T-helper 2 cell (primary cell): ENCODE measurements around the gene PDS5A.
"Not testable (repeated sequence)": the region's sequence is repeated elsewhere in the genome, so short reads cannot be mapped to it uniquely, and the experiment has no call there.

Experiments used
- DNase-seq, 5 experiments: peaks; one replicate each; pipeline versions ENCODE4 v3.0.0 to v3.0.0-alpha.2; 2012 to 2022

PDS5A gene

DNA sequence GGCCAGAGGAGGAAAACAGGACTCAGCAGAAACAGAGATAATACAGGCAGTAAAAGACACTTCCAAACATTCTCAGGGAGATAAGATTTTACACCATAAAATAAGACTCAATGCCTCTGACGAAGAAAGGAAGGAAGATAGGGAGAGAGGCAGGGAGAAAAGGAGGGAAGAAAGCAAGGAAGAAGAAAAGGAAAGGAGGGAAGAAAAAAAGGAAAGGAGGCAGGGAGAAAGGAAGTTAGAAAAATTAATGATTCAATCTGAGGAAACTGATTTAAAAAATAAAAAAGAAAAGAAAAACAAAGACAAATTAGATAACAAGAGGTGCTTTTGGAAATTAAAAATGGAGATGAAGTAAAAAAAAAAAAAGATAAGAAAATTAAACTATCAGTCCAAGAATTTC, 72.1 kb downstream of the PDS5A start:
- no peak for DNase-seq

DNA sequence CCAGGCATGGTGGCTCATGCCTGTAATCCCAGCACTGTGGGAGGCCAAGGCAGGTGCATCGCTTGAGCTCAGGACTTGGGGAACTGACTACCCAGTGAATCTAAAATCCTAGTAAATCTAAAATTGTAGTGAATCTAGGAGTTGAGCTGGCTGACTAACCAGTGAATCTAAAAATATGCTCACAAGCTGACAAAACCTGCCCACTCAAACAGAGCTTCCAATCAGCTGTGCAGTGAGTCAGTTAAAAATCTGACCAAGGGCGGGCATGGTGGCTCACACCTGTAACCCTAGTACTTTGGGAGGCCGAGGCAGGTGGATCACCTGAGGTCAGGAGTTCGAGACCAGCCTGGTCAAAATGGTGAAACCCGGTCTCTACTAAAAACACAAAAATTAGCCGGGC, 72.7 kb downstream of the PDS5A start:
- DNase-seq: not testable (repeated sequence)

DNA sequence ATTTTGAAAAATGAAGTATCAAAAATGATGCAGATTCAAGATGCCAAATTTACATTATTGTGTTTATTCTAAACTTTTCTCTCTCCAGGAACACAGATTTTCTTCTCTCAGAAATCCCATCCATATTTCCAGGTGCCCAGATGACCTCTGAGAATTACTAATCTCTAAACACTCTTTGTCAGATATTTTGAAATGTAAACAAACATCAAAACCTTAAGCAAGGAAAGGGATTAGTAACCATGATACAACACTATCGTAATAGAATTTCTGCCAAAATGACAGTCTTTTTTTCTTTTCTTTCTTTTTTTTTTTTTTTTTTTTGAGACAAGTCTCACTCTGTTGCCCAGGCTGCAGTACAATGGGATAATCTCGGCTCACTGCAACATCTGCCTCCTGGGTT, 76.7 kb downstream of the PDS5A start:
- DNase-seq: no peak

DNA sequence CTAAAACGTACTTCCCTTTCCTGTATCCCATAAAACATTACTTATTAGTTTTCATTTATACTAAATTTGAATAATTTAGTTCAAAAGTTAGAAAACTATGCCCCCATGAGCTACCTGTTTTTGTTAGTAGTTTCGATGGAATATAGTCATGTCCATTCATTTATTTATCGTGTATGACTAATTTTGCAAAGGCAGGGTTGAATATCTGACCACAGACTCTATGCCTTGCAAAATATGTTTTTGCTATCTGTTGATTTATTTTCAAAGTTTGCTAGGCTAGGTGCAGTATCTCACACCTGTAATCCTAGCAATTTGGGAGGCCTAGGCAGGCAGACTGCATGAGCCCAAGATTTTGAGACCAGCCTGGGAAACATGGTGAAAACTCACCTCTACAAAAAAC, 78.4 kb downstream of the PDS5A start:
- peak in 1 of 5 experiments; percentile 39 for DNase-seq

DNA sequence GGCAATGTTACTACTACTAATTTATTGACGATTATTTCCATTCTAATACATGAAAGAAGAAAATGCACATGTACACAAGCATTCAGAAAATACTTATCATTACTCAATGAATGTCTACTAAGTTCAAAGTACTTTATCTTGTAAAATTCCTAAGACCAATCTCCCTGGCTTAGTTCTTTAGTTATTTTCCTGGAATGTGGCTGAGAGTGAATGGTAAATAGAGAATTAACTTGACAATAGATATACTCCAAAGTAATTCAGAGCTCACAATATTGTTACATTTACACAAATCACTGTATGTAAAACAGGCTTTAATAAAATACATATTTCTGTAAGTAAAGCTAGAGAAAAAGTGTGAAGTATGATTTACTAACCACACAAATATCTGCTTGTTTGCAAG, 79.7 kb downstream of the PDS5A start:
- no peak for DNase-seq

DNA sequence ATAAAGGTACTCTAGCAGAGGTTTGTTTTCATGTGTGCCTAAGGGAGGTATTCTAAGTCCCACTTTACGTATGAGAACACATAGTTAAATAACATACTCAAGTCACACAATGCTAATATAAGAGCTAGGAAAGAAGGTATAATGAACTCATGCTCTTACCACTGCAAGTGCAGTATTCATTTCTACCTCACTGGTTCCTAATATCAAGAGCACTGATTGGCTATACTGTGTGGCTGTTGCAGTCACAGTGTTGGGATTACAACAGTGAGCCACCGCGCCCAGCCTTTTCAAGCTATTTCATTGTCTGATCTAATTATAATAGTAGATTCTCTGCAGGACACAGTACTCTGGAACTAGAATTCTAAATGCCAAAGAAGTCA, 84.0 kb downstream of the PDS5A start:
- DNase-seq: no peak

DNA sequence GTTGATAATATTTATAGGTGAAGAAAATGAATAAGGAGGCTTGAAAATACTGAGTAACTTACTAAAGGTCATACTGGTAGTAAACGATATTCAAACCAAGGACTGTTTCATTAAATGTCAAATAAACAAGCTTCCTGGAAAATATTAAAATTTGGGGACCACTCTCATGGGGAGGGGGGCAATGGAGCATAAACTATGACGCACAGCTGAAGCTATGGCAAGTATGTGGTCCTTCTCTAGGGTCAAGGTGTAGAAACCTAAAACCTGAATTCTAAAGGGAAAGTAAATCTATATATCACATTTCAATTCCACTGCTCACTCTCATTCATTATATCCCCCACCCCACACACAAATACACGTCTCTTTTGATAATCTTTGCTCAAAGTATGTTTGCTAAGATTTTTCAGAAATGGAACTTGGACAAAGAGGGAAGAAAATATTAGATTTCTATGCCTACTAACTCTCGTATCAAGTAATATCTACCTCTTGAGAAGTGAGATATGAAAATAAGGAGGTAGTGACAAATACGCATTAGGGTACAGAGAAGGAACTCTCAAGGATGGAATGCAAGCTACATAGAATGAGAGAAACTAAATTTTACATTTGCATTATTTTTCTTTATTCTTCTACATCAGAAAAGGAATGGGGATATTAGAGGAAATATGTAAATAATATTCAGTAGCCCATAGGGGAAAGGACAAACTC, 84.6 kb downstream of the PDS5A start:
- DNase-seq: no peak

DNA sequence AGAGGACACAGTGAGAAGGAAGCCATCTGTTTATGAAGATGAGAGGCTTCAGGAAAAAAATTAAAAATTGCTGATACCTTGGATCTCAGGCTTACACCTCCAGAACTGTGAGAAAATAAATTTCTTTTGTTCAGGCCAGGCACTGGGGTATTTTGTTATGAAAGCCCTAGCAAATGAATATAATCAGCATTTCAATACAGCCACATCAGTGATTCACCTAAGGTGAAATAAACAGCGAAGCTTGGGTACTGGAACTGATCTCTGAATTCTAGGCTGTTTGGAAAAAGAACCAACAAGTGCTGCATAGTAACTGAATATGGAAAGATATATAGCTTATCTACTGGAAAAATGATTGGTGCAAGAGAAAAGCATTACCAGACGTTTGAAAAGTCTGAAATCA, 88.5 kb downstream of the PDS5A start:
- DNase-seq: no peak

DNA sequence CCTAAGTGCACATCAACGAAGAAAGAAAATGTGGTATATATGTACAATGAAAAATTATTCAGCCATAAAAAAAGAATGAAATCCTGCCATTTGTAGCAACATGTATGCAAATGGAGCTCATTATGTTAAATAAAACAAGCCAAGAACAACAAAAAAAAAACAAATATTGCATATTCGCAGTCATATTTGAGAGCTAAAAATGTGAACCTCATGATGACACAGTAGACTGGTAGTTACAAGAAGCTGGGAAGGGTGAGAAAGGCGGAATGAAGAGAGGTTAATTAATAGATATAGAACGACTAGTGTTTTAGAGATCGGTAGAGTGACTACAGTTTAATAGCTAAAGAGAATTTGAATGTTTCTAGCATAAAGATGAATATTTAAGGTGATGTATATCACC, 89.2 kb downstream of the PDS5A start:
- no peak for DNase-seq

DNA sequence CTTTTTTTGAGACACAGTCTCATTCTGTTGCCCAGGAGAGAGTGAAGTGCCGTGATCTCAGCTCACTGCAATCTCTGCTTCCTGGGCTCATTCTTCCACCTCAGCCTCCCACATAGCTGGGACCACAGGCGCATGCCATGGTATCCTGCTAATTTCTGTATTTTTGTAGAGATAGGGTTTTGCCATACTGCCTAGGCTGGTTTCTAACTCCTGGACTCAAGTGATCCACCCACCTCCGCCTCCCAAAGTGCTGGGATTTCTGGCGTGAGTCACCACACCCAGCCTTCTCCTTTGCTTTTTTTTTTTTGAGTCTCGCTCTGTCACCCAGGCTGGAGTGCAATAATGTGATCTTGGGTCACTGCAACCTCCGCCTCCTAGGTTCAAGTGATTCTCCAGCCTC, 94.1 kb downstream of the PDS5A start:
- DNase-seq: no peak

DNA sequence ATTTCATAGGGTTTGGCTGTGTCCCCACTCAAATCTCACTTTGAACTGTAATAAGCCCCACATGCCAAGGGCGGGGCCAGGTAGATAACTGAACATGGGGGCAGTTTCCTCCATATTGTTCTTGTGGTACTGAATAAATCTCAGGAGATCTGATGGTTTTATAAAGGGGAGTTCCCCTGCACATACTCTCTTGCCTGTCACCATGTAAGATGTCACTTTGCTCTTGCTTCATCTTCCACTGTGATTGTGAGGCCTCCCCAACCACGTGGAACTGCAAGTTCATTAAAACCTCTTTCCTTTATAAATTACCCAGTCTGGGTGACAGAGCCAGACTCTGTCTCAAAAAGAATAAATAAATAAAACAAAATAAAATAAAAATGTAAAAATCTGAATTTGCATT, 95.9 kb downstream of the PDS5A start:
- peak in 1 of 5 experiments; percentile 5 for DNase-seq

DNA sequence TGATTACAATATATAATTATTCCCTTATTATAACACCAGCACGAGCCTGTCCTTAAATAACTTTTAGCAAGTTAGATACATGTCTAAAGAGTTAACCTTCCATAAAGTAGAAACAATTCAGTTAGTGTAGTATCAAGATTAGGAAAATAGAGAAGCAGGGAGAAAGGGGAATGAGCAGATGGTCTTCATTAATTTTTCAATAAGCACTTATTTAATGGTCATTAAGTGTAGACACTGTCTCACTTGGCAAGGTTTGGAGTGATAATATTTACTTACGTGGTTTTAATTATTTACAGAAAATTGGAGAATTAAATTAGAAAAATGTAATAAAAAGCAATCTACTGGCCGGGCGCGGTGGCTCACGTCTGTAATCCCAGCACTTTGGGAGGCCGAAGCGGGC, 99.7 kb downstream of the PDS5A start:
- DNase-seq: no peak

DNA sequence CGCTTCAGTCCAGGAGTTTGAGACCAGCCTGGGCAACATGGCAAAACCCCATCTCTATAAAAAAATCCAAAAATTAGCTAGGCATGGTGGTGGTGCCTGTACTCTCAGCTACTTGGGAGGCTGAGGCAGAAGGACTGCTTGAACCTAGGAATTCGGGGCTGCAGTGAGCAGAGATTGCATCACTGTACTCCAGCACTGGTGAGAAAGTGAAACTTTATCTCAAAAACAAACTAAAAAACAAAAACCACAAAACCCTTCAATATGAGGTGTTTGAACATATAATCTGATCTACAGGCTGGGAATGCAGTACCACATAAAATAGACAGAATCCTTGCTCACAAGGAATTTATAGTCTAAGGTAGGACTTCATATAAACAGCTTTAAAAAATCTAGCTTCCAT, 103.9 kb downstream of the PDS5A start:
- DNase-seq: peak in 1 of 5 experiments; percentile 54

DNA sequence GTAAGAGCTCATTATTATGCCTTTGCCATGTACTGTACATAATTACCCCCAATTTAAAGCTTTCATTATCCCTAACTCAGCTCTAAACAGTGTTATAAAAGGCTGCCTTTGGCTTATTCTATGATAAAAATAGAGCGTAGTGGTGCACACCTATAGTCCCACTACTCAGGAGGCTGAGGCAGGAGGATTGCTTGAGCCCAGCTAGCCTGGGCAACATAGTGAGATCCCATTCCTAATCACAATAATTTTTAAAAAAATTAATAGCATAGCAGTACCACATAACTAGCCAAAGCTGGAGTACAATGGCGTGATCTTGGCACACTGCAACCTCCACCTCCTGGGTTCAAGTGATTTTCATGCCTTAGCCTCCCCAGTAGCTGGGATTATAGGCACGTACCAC, 112.4 kb downstream of the PDS5A start:
- DNase-seq: no peak

DNA sequence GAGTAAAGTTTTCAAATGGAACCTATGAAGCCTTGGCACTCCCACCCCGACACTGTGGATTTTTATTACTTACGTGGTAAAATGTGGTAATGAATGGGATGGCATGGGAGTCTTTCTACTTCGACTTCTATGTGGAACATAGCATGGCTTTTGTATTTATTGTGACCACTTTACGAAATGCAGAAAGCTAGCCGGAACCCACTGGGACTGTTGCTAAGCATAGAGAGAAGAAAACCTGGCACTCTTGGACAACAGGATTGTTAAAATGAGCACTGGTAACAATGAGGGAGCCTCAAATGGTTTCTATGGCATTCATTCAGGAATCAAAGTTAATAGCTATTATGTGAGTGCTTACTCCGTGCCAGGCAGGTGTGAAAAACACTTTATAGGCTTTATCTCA, 113.3 kb downstream of the PDS5A start:
- no peak for DNase-seq

DNA sequence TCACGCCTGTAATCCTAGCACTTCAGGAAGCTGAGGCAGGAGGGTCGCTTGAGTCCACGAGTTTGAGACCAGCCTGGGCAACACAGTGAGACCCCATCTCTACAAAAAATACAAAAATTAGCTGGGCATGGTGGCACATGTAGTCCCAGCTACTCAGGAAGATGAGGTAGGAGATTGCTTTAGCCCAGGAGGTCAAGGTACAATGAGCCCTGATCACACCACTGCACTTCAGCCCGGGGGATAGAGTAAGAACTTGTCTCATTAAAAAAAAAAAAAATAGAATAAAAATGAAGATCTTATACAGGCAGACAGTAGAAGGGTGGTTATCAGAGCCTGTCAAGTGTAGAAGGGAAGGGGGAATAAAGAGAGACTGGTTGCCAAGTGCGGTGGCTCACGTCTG, 116.9 kb downstream of the PDS5A start:
- DNase-seq: no peak

DNA sequence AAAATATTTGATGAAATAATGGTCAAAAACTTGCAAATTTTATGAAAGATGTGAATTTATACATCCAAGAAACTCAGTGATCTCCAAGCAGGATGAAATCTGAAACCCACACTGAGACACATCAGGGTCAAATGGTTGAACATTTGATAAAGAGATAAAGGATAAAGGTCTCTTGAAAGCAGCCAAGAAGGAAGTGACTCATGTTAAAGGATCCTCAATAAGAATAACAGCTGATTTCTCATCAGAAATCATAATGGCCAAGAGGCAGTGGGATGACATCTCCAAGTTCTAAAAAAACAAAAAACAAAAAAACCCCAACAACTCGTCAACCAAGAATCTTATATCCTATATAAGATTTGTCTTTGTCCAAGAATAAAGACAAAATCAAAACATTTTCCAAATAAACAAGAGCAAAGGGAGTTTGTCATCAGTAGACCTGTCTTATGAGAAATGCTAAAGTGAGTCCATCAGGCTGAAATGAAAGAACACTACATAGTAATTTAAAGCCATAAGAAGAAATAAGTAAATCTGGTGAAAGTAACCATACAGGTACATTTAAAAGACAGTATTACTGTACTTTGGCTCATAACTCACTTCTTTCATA, 121.7 kb downstream of the PDS5A start:
- DNase-seq: peak in 1 of 5 experiments; percentile 9

DNA sequence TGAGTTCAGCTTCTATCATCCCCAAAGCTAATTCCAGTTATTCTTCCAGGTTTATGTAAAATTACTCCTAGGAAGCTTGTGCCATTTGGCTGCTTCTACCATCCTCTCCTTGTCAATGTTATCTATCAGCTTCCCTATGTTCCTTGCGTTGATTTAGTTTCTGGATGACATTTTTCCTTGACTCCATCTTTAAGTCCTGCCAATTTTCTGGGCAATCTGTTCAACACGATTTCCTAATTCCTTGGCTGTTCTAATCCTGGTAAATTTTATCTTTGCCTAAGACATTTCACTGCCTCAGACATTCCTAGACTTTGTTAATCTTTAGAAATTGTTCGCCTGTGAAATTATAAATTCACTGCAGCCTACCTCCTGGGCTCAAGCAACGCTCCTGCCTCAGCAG, 125.1 kb downstream of the PDS5A start:
- no peak for DNase-seq

DNA sequence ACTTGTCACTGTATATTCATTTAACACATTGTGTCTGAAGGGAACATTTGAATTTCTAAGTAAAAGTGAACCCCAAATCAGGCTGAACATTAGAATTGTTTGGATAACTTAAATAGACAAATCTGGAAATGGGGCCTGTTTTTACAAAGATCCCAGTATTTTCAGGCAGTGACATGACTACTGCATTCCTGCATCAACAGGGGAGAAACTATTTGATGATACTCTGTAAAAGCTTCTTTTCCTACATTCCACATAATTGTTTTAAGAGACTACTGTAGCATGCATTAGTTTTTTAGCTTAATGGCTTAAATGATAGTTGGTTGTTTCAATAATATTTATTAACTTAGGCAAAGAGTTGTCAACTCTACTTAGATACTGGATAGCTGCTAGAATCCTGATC, 127.0 kb downstream of the PDS5A start:
- DNase-seq: no peak

DNA sequence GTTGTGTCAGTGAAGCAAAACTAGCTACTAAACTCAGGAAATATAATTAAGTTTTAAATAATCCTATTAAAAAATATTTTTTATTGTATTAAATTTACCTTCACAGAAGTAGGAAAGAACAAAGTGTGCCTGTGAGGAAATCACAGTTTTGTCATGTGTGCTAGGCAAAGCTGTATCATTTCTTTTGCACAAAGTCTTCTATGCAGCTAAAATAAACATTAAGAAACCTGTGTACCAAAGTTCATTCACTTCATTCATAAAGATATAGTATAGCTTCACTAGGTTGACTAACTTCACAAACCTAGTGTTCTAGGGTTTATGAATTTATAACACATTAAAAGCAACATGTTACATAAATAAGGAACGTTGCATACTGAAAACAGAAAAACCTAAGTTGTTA, 131.0 kb downstream of the PDS5A start:
- DNase-seq: no peak

DNA sequence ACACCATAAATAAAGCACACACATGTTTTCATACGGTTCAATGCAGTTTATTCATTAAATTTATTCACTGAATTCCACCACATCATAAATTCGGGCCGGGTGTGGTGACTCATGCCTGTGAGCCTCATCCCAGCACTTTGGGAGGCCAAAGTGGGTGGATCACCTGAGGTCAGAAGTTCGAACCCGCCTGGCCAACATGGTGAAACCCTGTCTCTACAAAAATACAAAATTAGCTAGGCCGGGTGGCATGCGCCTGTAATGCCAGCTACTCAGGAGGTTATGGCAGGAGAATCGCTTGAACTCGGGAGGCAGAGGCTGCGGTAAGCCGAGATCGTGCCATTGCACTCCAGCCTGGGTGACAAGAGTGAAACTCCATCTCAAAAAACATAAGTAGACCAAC, 131.6 kb downstream of the PDS5A start:
- no peak for DNase-seq

DNA sequence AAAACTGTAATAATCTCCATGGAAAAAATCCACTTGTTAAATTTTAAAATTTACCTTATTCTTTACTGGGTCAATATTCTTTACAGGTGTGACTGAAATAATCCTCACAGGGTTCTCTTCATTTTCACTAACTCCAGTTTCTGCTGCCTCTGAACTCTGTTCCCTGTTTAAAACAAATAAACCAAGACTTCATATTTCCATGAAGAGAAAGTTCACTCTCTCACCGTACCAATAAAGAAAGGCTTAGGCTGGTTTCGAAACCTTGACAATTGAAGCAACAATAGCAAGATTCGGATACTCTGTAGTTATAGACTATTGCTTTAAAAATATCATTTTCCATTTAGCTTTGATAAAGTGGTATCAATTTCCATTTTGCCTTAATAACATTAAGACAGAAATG, 135.8 kb downstream of the PDS5A start:
- DNase-seq: no peak

DNA sequence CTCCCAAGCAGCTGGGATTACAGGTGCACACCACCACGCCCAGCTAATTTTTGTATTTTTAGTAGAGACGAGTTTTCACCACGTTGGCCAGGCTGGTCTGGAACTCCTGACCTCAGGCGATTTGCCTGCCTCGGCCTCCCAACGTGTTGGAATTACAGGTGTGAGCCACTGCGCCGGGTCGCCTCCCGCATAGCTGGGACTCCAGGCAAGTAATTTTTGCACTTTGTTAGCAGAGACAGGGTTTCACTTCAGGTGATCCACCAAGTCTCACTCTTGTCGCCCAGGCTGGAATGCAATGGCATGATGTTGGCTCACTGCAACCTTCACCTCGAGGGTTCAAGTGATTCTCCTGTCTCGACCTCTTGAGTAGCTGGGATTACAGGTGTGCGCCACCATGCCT, 137.2 kb downstream of the PDS5A start:
- not testable (repeated sequence) for DNase-seq

DNA sequence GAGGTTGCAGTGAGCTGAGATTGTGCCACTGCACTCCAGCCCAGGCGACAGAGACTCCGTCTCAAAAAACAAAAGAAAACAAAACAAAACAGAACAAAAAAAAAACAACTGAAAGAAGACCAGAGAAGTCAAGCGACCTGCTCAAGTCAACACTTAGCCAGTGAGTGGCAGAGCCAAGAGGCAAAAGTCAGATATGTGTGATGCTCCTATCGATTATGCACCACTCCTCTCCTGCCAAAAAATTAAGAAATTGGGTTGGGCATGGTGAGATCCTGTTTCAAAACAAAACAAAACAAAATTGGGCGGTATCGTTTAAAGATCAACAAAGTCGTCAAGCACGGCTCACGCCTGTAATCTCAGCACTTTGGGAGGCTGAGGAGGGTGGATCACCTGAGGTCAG, 137.7 kb downstream of the PDS5A start:
- no peak for DNase-seq

DNA sequence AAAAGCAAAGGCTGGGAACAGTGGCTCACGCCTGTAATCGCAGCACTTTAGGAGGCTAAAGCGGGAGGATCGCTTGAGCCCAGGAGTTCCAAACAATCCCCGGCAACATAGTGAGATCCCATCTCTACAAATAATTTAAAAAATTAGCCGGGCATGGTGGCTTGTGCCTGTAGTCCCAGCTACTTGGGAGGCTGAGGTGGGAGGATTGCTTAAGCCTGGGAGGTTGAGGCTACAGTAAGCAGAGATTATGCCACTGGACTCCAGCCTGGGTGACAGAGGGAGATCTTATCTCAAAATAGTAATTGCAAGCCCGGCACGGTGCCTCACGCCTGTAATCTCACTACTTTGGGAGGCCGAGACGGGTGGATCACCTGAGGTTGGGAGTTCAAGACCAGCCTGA, 139.3 kb downstream of the PDS5A start:
- not testable (repeated sequence) for DNase-seq
